Measurements from ENCODE around the gene HTR4. TPM values are rescaled to one million over a fixed set of nuclear protein-coding genes. Genes with fewer than 3 reads are reported as not detected.

The HTR4 gene
- total and polyA plus RNA-seq, 2 donors from 2014 or later: 0.22 TPM; not detected in 1

DNA sequence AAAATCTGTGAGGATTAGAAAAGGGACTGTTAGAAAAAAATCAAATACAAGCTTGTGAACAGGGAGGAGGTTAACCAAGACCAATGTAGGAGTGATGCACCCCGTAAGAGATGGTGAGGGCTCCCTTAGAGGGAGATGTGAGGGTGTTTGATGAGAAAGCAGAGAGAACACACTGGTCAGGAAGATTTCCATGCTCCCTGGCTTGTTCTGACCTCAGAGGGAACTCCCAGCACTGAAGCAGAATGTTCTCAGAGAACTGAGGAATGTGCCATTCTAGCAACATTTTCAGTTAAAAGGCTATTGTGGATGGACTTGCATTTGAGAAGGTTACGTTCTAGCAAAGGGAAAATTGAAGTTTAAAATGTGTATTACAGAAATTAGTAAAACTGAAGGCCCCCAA is 110.6 kb downstream of the HTR4 start:
- H3K27ac ChIP-seq (ENCODE audit: low read depth in 2 of 2, low read length in 2 of 2): no peak overlapping the region
- intact Hi-C loops (cut with DNase I): no loop called here
- no peak overlapping the region for H3K9ac ChIP-seq (ENCODE audit: low read length in 3 of 3)
- H3K36me3 ChIP-seq (ENCODE audit: control insufficient read depth in 2 of 3, insufficient read depth in 3 of 3, low read length in 3 of 3): no peaks in the 10 kb centered on the region
- DNase-seq: no peak
- H3K4me3 ChIP-seq (ENCODE audit: low read length in 3 of 3): no peak overlapping the region
- no peaks in the 10 kb centered on the region for H3K9me3 ChIP-seq (ENCODE audit: control insufficient read depth in 2 of 3, insufficient read depth in 1 of 3, low read length in 3 of 3)
- no peaks in the 10 kb centered on the region for H3K27me3 ChIP-seq (ENCODE audit: control insufficient read depth, insufficient read depth, low read length)
- FAIRE-seq: no peak
- TF ChIP-seq, protein P1, sequence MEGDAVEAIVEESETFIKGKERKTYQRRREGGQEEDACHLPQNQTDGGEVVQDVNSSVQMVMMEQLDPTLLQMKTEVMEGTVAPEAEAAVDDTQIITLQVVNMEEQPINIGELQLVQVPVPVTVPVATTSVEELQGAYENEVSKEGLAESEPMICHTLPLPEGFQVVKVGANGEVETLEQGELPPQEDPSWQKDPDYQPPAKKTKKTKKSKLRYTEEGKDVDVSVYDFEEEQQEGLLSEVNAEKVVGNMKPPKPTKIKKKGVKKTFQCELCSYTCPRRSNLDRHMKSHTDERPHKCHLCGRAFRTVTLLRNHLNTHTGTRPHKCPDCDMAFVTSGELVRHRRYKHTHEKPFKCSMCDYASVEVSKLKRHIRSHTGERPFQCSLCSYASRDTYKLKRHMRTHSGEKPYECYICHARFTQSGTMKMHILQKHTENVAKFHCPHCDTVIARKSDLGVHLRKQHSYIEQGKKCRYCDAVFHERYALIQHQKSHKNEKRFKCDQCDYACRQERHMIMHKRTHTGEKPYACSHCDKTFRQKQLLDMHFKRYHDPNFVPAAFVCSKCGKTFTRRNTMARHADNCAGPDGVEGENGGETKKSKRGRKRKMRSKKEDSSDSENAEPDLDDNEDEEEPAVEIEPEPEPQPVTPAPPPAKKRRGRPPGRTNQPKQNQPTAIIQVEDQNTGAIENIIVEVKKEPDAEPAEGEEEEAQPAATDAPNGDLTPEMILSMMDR (IDR thresholded peaks at IDR 0.05; ENCODE audit: borderline replicate concordance, extremely low read depth, insufficient read depth): no peak
- no peaks in the 10 kb centered on the region for H3K4me1 ChIP-seq (ENCODE audit: control insufficient read depth in 2 of 3, insufficient read depth in 2 of 3, low read depth in 1 of 3, low read length in 3 of 3)

GRCh38 chr5:148542812-148543211 is 111.5 kb downstream of the HTR4 start:
- TF ChIP-seq, protein P1 (IDR thresholded peaks at IDR 0.05; ENCODE audit: borderline replicate concordance, extremely low read depth, insufficient read depth): no peak
- H3K4me1 ChIP-seq (ENCODE audit: control insufficient read depth in 2 of 3, insufficient read depth in 2 of 3, low read depth in 1 of 3, low read length in 3 of 3): no peaks in the 10 kb centered on the region
- no peak overlapping the region for H3K4me3 ChIP-seq (ENCODE audit: low read length in 3 of 3)
- H3K36me3 ChIP-seq (ENCODE audit: control insufficient read depth in 2 of 3, insufficient read depth in 3 of 3, low read length in 3 of 3): no peaks in the 10 kb centered on the region
- intact Hi-C loops (cut with DNase I): no loop called here
- FAIRE-seq (no peak), DNase-seq (no peak)
- no peaks in the 10 kb centered on the region for H3K27me3 ChIP-seq (ENCODE audit: control insufficient read depth, insufficient read depth, low read length)
- H3K9ac ChIP-seq (ENCODE audit: low read length in 3 of 3): no peak overlapping the region
- no peak overlapping the region for H3K27ac ChIP-seq (ENCODE audit: low read depth in 2 of 2, low read length in 2 of 2)
- no peaks in the 10 kb centered on the region for H3K9me3 ChIP-seq (ENCODE audit: control insufficient read depth in 2 of 3, insufficient read depth in 1 of 3, low read length in 3 of 3)

- FAIRE-seq: no peak
- intact Hi-C loops (cut with DNase I): no loop called here
- Histone ChIP-seq H3K9me3 (ENCODE audit: control insufficient read depth in 2 of 3, insufficient read depth in 1 of 3, low read length in 3 of 3) (no peaks in the 10 kb centered on the region), H3K27ac (ENCODE audit: low read depth in 2 of 2, low read length in 2 of 2) (no peak overlapping the region), H3K27me3 (ENCODE audit: control insufficient read depth, insufficient read depth, low read length) (no peaks in the 10 kb centered on the region), H3K4me1 (ENCODE audit: control insufficient read depth in 2 of 3, insufficient read depth in 2 of 3, low read depth in 1 of 3, low read length in 3 of 3) (no peaks in the 10 kb centered on the region), H3K9ac (ENCODE audit: low read length in 3 of 3) (no peak overlapping the region), H3K36me3 (ENCODE audit: control insufficient read depth in 2 of 3, insufficient read depth in 3 of 3, low read length in 3 of 3) (no peaks in the 10 kb centered on the region), H3K4me3 (ENCODE audit: low read length in 3 of 3) (no peak overlapping the region)
- no peak for DNase-seq
- TF ChIP-seq, protein P1 (IDR thresholded peaks at IDR 0.05; ENCODE audit: borderline replicate concordance, extremely low read depth, insufficient read depth): no peak
Observed at GRCh38 chr5:148541054-148541835, 113.1 kb downstream of the HTR4 start.

Measured in kidney (tissue), 14 donors.